Neural progenitor cell (in vitro differentiated cells): Measurements from ENCODE around the gene GDF2.

ENCODE experiments used
- CTCF ChIP-seq: fragments of 200-600 bp; sonication (generic); IDR thresholded peaks from 2 replicates; pipeline ENCODE4 v1.5.1; 2017; ENCODE audit warnings: antibody characterized with exemption, mild to moderate bottlenecking
- EZH2 ChIP-seq: fragments of 200-600 bp; sonication (generic); IDR thresholded peaks from 2 replicates; pipeline ENCODE4 v1.6.1; 2017; ENCODE audit warnings: antibody characterized with exemption, mild to moderate bottlenecking, moderate library complexity

GRCh38 chr10:47354900-47355299 is 32.6 kb downstream of the GDF2 start:
- no peak for TF ChIP-seq CTCF
- no peak for TF ChIP-seq EZH2
